GM23248 (cell line): ENCODE measurements around the gene PAX9. TPM values are rescaled to one million over a fixed set of nuclear protein-coding genes. Genes with fewer than 3 reads are reported as not detected.

Source experiments
- DNase-seq: peaks from one replicate; pipeline ENCODE4 v3.0.0-alpha.2; 2015
- H2AFZ ChIP-seq: fragments of 200-600 bp; sonication (generic); 2 replicates; pipeline ENCODE4 v1.6.1; 2016; ENCODE audit warnings: antibody characterized with exemption
- H3F3A ChIP-seq: fragments of 200-600 bp; sonication (generic); 2 replicates; pipeline ENCODE4 v1.6.1; 2016; ENCODE audit warnings: mild to moderate bottlenecking, antibody characterized with exemption, mixed run types; ENCODE audit not compliant: insufficient read depth
- H3K27ac ChIP-seq: fragments of 200-600 bp; sonication (generic); 2 replicates; pipeline ENCODE4 v1.5.1; 2016; ENCODE audit warnings: mild to moderate bottlenecking
- H3K27me3 ChIP-seq: fragments of 200-600 bp; sonication (generic); replicated peaks from 2 replicates; pipeline ENCODE4 v1.6.1; 2016; ENCODE audit warnings: mild to moderate bottlenecking; ENCODE audit not compliant: insufficient read depth
- H3K36me3 ChIP-seq: fragments of 200-600 bp; sonication (generic); 2 replicates; pipeline ENCODE4 v1.6.1; 2016; ENCODE audit warnings: low read depth, mild to moderate bottlenecking
- H3K4me1 ChIP-seq: fragments of 200-600 bp; sonication (generic); 2 replicates; pipeline ENCODE4 v1.6.1; 2016; ENCODE audit warnings: mild to moderate bottlenecking; ENCODE audit not compliant: insufficient read depth
- H3K4me2 ChIP-seq: fragments of 200-600 bp; sonication (generic); one replicate; pipeline ENCODE4 v1.6.1; 2016; ENCODE audit warnings: mild to moderate bottlenecking; ENCODE audit not compliant: unreplicated experiment
- H3K4me3 ChIP-seq: fragments of 200-600 bp; sonication (generic); 2 replicates; pipeline ENCODE4 v1.5.1; 2016; ENCODE audit warnings: mild to moderate bottlenecking
- H3K79me2 ChIP-seq: fragments of 200-600 bp; sonication (generic); 2 replicates; pipeline ENCODE4 v1.6.1; 2016; ENCODE audit warnings: mild to moderate bottlenecking; ENCODE audit not compliant: insufficient read depth
- H3K9ac ChIP-seq: fragments of 200-600 bp; sonication (generic); 2 replicates; pipeline ENCODE4 v1.6.1; 2016; ENCODE audit warnings: mild to moderate bottlenecking
- H3K9me2 ChIP-seq: fragments of 200-600 bp; sonication (generic); 2 replicates; pipeline ENCODE4 v1.6.1; 2016; ENCODE audit warnings: mixed run types, mild to moderate bottlenecking, moderate library complexity; ENCODE audit not compliant: insufficient read depth
- H3K9me3 ChIP-seq: fragments of 200-600 bp; sonication (generic); one replicate; pipeline ENCODE4 v1.6.1; 2017; ENCODE audit warnings: low read depth
- H4K20me1 ChIP-seq: fragments of 200-600 bp; sonication (generic); 2 replicates; pipeline ENCODE4 v1.6.0; 2016; ENCODE audit not compliant: insufficient read depth
- EZH2 ChIP-seq: fragments of 200-600 bp; sonication (generic); IDR thresholded peaks from 2 replicates; pipeline ENCODE4 v1.6.1; 2018; ENCODE audit warnings: antibody characterized with exemption, mild to moderate bottlenecking; ENCODE audit not compliant: insufficient read depth, poor library complexity, severe bottlenecking
- EZH2phosphoT487 ChIP-seq: fragments of 200-600 bp; sonication (generic); IDR thresholded peaks from 2 replicates; pipeline ENCODE4 v1.6.1; 2018; ENCODE audit warnings: antibody characterized with exemption, moderate library complexity, mild to moderate bottlenecking, low read depth; ENCODE audit not compliant: insufficient read depth
- WGBS, 2 experiments: methylation state at CpG; one replicate each; pipeline ENCODE4 v1.1.6; 2015 to 2017; ENCODE audit warnings: low lambda C conversion rate in 2 of 2, low coverage in 1 of 2; ENCODE audit errors: missing lambda C conversion rate in 2 of 2; 5-methylcytosine and 5-hydroxymethylcytosine counted together
- in situ Hi-C: fragments of 300-500 bp; cut with MboI; formaldehyde crosslinking; loops from 2 replicates; pipeline ENCODE4 v1.15.0; 2020
- polyA plus RNA-seq: library from polyadenylated mRNA; unstranded; fragments of >200 nt; fragmentation: Nextera tagmentation; extraction: Ambion mirVana; gene quantifications from 2 replicates; pipeline ENCODE4 v1.2.1, GENCODE V29; 2016
- total RNA-seq: library from RNA; depleted of rRNA; stranded (reverse); fragments of >200 nt; shearing (Covaris generic); gene quantifications from 2 replicates; pipeline ENCODE4 v1.2.3, GENCODE V29; 2014; rRNA removed

PAX9 gene
- total and polyA plus RNA-seq, 2 experiments from 2014 or later, result 0.19 TPM; not detected in 1

DNA sequence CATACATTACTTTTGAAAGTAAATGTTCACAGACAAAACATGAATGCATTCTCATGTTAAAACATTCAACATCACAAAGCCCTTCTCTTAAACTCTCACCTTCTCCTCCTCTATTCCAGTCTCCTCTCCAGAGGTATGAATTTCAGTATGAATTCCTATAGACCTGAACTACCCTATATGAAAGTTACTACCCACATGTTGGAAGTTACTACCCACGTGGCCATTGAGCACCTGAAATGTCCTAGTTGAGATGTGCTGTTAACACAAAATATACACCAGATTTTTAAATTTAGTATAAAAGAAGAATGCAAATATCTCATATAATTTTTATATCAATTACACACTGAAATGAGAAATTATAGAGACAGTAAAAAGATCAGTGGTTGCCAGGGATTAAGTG is 60.2 kb downstream of the PAX9 start:
- Histone ChIP-seq H3K27me3 (no peaks in the 10 kb centered on the region; the same call in 1 of the 2 replicates), H3K4me1 (no peaks in the 10 kb centered on the region), H3K9me2 (no peaks in the 10 kb centered on the region), H3F3A (no peaks in the 10 kb centered on the region), H2AFZ (no peak overlapping the region), H3K27ac (no peak overlapping the region), H3K9me3 (no peaks in the 10 kb centered on the region), H3K79me2 (no peaks in the 10 kb centered on the region), H3K9ac (no peak overlapping the region), H4K20me1 (no peaks in the 10 kb centered on the region), H3K36me3 (no peaks in the 10 kb centered on the region), H3K4me3 (no peak overlapping the region), H3K4me2 (no peak overlapping the region)
- in situ Hi-C loops, result no loop called here
- WGBS, 2 experiments, result 9 to 28% methylated on average over 1 of the region's 1 CpG
- no peak for DNase-seq
- TF ChIP-seq EZH2phosphoT487 (no peak), EZH2 (no peak)

DNA sequence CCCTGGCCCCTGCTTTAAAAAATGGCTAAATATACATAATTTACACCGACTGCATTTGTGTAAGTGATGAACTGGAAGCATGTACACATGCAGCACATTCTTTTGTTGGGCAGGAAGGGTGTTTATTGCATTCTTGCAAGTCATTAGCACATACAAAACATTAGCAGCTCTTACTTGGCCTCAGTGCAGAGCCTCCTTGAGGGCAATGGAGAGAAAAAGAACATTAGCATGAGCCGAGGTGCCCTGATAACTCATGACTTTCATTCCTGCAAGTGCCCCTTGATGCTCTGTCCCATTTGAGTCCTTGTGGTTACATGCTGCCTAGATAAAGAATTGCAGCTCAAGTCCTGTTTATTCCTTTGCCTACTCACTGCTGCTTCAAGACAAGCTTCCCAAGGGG is 61.9 kb downstream of the PAX9 start:
- Histone ChIP-seq H2AFZ (no peak overlapping the region), H3K4me2 (no peak overlapping the region), H3K4me1 (no peaks in the 10 kb centered on the region), H3K4me3 (no peak overlapping the region), H3K79me2 (no peaks in the 10 kb centered on the region), H3K9me3 (no peaks in the 10 kb centered on the region), H3K27me3 (no peaks in the 10 kb centered on the region; the same call in 1 of the 2 replicates), H3K36me3 (no peaks in the 10 kb centered on the region), H3F3A (no peaks in the 10 kb centered on the region), H3K27ac (no peak overlapping the region), H3K9me2 (no peaks in the 10 kb centered on the region), H4K20me1 (no peaks in the 10 kb centered on the region), H3K9ac (no peak overlapping the region)
- in situ Hi-C loops, result no loop called here
- no peak for DNase-seq
- no peak for TF ChIP-seq EZH2phosphoT487
- no peak for TF ChIP-seq EZH2
- WGBS, 2 experiments, result 5 to 8% methylated on average over 2 of the region's 2 CpGs

DNA sequence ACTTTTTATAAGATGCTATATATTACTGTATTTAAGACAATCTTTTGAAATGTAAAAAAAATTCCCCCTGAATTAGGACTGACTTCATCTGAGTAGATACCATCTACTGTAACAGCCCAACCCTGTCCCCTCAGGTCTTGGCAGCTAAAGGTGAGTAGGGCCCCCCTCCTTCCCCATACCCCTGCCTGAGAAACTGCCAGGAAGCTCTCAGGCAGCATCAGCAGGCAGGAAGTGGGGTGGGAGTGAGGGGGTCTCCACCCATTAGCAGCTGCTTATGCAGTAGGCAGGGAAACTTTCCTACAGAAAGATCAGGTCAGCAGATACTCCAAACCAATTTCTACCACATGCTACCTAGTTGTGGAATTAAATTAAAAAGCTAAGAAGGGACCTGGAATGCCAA is 62.5 kb downstream of the PAX9 start:
- no peaks in the 10 kb centered on the region for H3K9me3 ChIP-seq
- no peaks in the 10 kb centered on the region for H3K4me1 ChIP-seq
- no peak for DNase-seq
- H3K4me3 ChIP-seq, result no peak overlapping the region
- no peak overlapping the region for H3K4me2 ChIP-seq
- H3K9me2 ChIP-seq, result no peaks in the 10 kb centered on the region
- no peak overlapping the region for H3K27ac ChIP-seq
- H3K27me3 ChIP-seq, result no peaks in the 10 kb centered on the region; the same call in 1 of the 2 replicates
- no peaks in the 10 kb centered on the region for H4K20me1 ChIP-seq
- in situ Hi-C loops, result no loop called here
- no peaks in the 10 kb centered on the region for H3K36me3 ChIP-seq
- no peaks in the 10 kb centered on the region for H3K79me2 ChIP-seq
- no peaks in the 10 kb centered on the region for H3F3A ChIP-seq
- TF ChIP-seq EZH2phosphoT487 (no peak), EZH2 (no peak)
- H3K9ac ChIP-seq, result no peak overlapping the region
- no peak overlapping the region for H2AFZ ChIP-seq

DNA sequence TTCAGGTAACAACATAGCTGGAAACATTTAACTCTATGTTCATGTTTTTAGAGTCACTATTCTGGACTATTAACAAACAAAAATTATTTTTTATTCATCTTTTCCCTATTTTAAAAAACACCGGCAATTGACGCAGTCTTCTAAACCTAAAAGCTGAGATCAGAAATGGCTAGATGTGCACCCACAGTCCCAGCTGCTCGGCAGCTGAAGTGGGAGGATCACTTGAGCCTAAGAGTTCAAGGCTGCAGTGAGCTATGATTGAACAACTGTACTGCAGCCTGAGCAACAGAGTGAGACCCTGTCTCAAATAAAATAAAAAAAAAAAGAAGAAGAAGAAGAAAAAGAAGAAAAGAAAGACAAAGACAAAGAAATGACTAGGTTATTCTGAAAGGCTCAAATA is 64.5 kb downstream of the PAX9 start:
- H3K36me3 ChIP-seq, result no peaks in the 10 kb centered on the region
- no peaks in the 10 kb centered on the region for H3K9me3 ChIP-seq
- no peak overlapping the region for H3K4me2 ChIP-seq
- no peak overlapping the region for H3K4me3 ChIP-seq
- no peaks in the 10 kb centered on the region for H3K79me2 ChIP-seq
- no peak overlapping the region for H3K27ac ChIP-seq
- no peak overlapping the region for H3K9ac ChIP-seq
- no peaks in the 10 kb centered on the region for H3F3A ChIP-seq
- no peak overlapping the region for H2AFZ ChIP-seq
- no peaks in the 10 kb centered on the region for H4K20me1 ChIP-seq
- DNase-seq, result no peak
- 67 to 70% methylated on average over 3 of the region's 3 CpGs for WGBS, 2 experiments
- in situ Hi-C loops, result no loop called here
- TF ChIP-seq EZH2 (no peak), EZH2phosphoT487 (no peak)
- H3K4me1 ChIP-seq, result no peaks in the 10 kb centered on the region
- no peaks in the 10 kb centered on the region for H3K9me2 ChIP-seq
- H3K27me3 ChIP-seq, result no peaks in the 10 kb centered on the region; the same call in 1 of the 2 replicates

Other genes with a start within 250 kb of the PAX9 start
- gene NKX2-1, start 141.6 kb upstream of the PAX9 start, total RNA-seq, result not detected in 2 replicates
- gene NKX2-1, start 141.6 kb upstream of the PAX9 start, polyA plus RNA-seq, result not detected in 2 replicates
- not detected in 2 replicates for gene NKX2-8, start 79.2 kb upstream of the PAX9 start, total RNA-seq
- gene NKX2-8, start 79.2 kb upstream of the PAX9 start, polyA plus RNA-seq, result not detected in 2 replicates